Fibroblast of mammary gland (primary cell): Measurements from ENCODE around the gene MAP4K5.

Experiments
- DNase-seq: peaks from one replicate; pipeline ENCODE4 v3.0.0-alpha.2; 2010; ENCODE audit warnings: low read depth
- H3K4me3 ChIP-seq: 2 replicates; pipeline ENCODE4 v1.5.1; 2011; ENCODE audit warnings: low read depth, mild to moderate bottlenecking, low read length, moderate library complexity; ENCODE audit not compliant: control insufficient read depth
- CTCF ChIP-seq: conservative IDR thresholded peaks from 2 replicates; pipeline ENCODE4 v1.5.1; 2011; ENCODE audit warnings: low read depth, low read length, inconsistent platforms; ENCODE audit not compliant: control insufficient read depth, insufficient read depth

Gene MAP4K5

GRCh38 chr14:50532502-50533240 lies at the start of gene MAP4K5:
MAP4K5 (minus strand) TSS chr14:50532569; CDS start chr14:50532049, 520 bp downstream.
- DNase-seq: peak; percentile 86
- peak within 1 kb of the TSS; percentile 87 for H3K4me3 ChIP-seq
- peak; percentile 61 for TF ChIP-seq CTCF

- TF ChIP-seq CTCF: no peak
- DNase-seq: no peak
- H3K4me3 ChIP-seq: no peak overlapping the region
Observed at GRCh38 chr14:50578433-50578832, 46.1 kb upstream of the MAP4K5 start.

- no peak for TF ChIP-seq CTCF
- no peak overlapping the region for H3K4me3 ChIP-seq
- DNase-seq: no peak
Observed at GRCh38 chr14:50577982-50578381, 45.6 kb upstream of the MAP4K5 start.

GRCh38 chr14:50575769-50576168 lies 43.4 kb upstream of the MAP4K5 start:
- H3K4me3 ChIP-seq: no peak overlapping the region
- TF ChIP-seq CTCF: no peak

GRCh38 chr14:50573862-50574261 lies 41.5 kb upstream of the MAP4K5 start:
- no peak overlapping the region for H3K4me3 ChIP-seq
- no peak for DNase-seq
- TF ChIP-seq CTCF: no peak

More at GRCh38 chr14:50575769-50576168, 43.4 kb upstream of the MAP4K5 start:
- no peak for DNase-seq

GRCh38 chr14:50569714-50570274 lies 37.4 kb upstream of the MAP4K5 start:
- H3K4me3 ChIP-seq: no peak overlapping the region
- no peak for TF ChIP-seq CTCF
- no peak for DNase-seq
